Measurements from ENCODE around the gene ZNF335. TPM values are rescaled to one million over a fixed set of nuclear protein-coding genes. Genes with fewer than 3 reads are reported as not detected.
A peak's percentile ranks its signal among the peaks of the same experiment; 100 is the strongest.
"Not testable (repeated sequence)": the region's sequence is repeated elsewhere in the genome, so short reads cannot be mapped to it uniquely, and the experiment has no call there.

Gene ZNF335
- total and polyA plus RNA-seq, 7 experiments from 2014 or later = 7.1 to 95.2 (median 49.7) TPM

GRCh38 chr20:45999557-46000261 lies 27.7 kb upstream of the ZNF335 start:
- ATAC-seq = no peak
- no peaks in the 10 kb centered on the region for H3K36me3 ChIP-seq (ENCODE audit: control insufficient read depth in 2 of 3, insufficient read depth in 3 of 3, low read length in 3 of 3)
- Mint-ChIP-seq H3K27ac (peak overlapping the region in 2 of 9 donors; percentile 1 to 75), H3K27me3 (peaks cover 0 to 9% (median 0%) of the 10 kb centered on the region in 5 donors), H3K9me3 (peaks cover 0 to 1% (median 0%) of the 10 kb centered on the region in 11 donors), H3K4me1 (peaks cover 54 to 87% (median 83%) of the 10 kb centered on the region in 7 donors), H3K4me3 (peak overlapping the region; percentile 6 to 81 (median 49)), H3K36me3 (no peaks in the 10 kb centered on the region)
- peaks cover 35 to 66% of the 10 kb centered on the region in 2 donors for H3K4me1 ChIP-seq (ENCODE audit: control insufficient read depth in 2 of 2, insufficient read depth in 2 of 2, low read length in 2 of 2)
- CTCF ChIA-PET = interaction anchor here (0.6 to 2.8 kb wide), 6 partner anchors 10 to 26 kb away, joined by 3 to 9 read pairs (median 4); no protein-coding TSS in a partner anchor
- H3K27me3 ChIP-seq (ENCODE audit: control insufficient read depth in 2 of 2, insufficient read depth in 2 of 2, low read length in 2 of 2) = no peaks in the 10 kb centered on the region
- no peak overlapping the region for H3K4me3 ChIP-seq (ENCODE audit: low read length)
- H3K27ac ChIP-seq (ENCODE audit: low read depth, low read length) = no peak overlapping the region
- intact Hi-C loops (cut with micrococcal nuclease) = loop anchor here in 1 of 2 donors (2.0 kb wide), 1 partner anchor 15 kb away; no protein-coding TSS in a partner anchor
- POLR2A ChIA-PET = interaction anchor here (1.2 to 1.3 kb wide), 3 partner anchors 11 to 399 kb away, joined by 3 to 4 read pairs (median 3); no protein-coding TSS in a partner anchor
- H3K9me3 ChIP-seq (ENCODE audit: control insufficient read depth in 2 of 3, low read length in 3 of 3) = no peaks in the 10 kb centered on the region
- no peak for DNase-seq

DNA sequence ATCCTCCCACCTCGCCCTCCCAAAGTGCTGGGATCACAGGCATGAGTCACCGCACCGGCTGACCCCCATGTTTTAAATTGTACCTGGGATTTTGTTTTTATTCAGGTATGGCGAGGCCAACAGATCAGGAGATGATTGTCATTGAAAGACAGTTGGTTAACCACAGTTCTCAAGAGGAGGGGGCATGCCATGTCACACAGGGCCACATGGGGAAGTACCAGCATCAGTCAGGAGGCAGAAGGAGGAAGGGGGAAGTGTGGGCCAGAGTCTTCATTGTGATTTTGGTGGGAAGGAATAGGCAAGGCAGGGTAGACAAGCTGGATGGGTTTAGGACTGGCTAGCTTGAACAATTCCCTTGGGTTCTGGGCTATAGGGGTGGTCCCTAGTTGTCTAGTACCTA lies 26.8 kb upstream of the ZNF335 start:
- Mint-ChIP-seq H3K36me3 (no peaks in the 10 kb centered on the region), H3K4me3 (peak overlapping the region; percentile 13 to 81 (median 60)), H3K9me3 (peaks cover 0 to 1% (median 0%) of the 10 kb centered on the region in 11 donors), H3K27ac (peak overlapping the region in 6 of 9 donors; percentile 1 to 86 (median 52)), H3K4me1 (peaks cover 45 to 80% (median 75%) of the 10 kb centered on the region in 7 donors), H3K27me3 (peaks cover 0 to 10% (median 0%) of the 10 kb centered on the region in 5 donors)
- intact Hi-C loops (cut with micrococcal nuclease) = no loop called here
- Histone ChIP-seq H3K27ac (ENCODE audit: low read depth, low read length) (no peak overlapping the region), H3K36me3 (ENCODE audit: control insufficient read depth in 2 of 3, insufficient read depth in 3 of 3, low read length in 3 of 3) (no peaks in the 10 kb centered on the region), H3K9me3 (ENCODE audit: control insufficient read depth in 2 of 3, low read length in 3 of 3) (no peaks in the 10 kb centered on the region), H3K4me3 (ENCODE audit: low read length) (no peak overlapping the region), H3K4me1 (ENCODE audit: control insufficient read depth in 2 of 2, insufficient read depth in 2 of 2, low read length in 2 of 2) (peaks cover 25 to 60% of the 10 kb centered on the region in 2 donors), H3K27me3 (ENCODE audit: control insufficient read depth in 2 of 2, insufficient read depth in 2 of 2, low read length in 2 of 2) (no peaks in the 10 kb centered on the region)
- ChIA-PET POLR2A (interaction anchor here (1.3 kb wide), 1 partner anchor 400 kb away, joined by 3 read pairs; no protein-coding TSS in a partner anchor), CTCF (interaction anchor here (1.0 to 2.8 kb wide), 4 partner anchors 9 to 24 kb away, joined by 4 to 9 read pairs (median 8); no protein-coding TSS in a partner anchor)
- DNase-seq (peak in 3 of 9 donors; percentile 21 to 41 (median 37)), ATAC-seq (peak; percentile 88)

GRCh38 chr20:45998337-45998736 lies 26.3 kb upstream of the ZNF335 start:
- peak; percentile 85 for ATAC-seq
- ChIA-PET CTCF (interaction anchor here (0.6 to 2.8 kb wide), 4 partner anchors 8 to 16 kb away, joined by 3 to 9 read pairs (median 4); no protein-coding TSS in a partner anchor), POLR2A (no interaction called here)
- no peaks in the 10 kb centered on the region for H3K9me3 ChIP-seq (ENCODE audit: control insufficient read depth in 2 of 3, low read length in 3 of 3)
- H3K4me1 Mint-ChIP-seq = peaks cover 42 to 78% (median 72%) of the 10 kb centered on the region in 7 donors
- intact Hi-C loops (cut with micrococcal nuclease) = no loop called here
- H3K4me3 ChIP-seq (ENCODE audit: low read length) = no peak overlapping the region
- peaks cover 0 to 1% (median 0%) of the 10 kb centered on the region in 11 donors for H3K9me3 Mint-ChIP-seq
- no peaks in the 10 kb centered on the region for H3K36me3 ChIP-seq (ENCODE audit: control insufficient read depth in 2 of 3, insufficient read depth in 3 of 3, low read length in 3 of 3)
- no peak overlapping the region for H3K27ac ChIP-seq (ENCODE audit: low read depth, low read length)
- H3K4me1 ChIP-seq (ENCODE audit: control insufficient read depth in 2 of 2, insufficient read depth in 2 of 2, low read length in 2 of 2) = peaks cover 22 to 60% of the 10 kb centered on the region in 2 donors
- DNase-seq = no peak
- no peaks in the 10 kb centered on the region for H3K27me3 ChIP-seq (ENCODE audit: control insufficient read depth in 2 of 2, insufficient read depth in 2 of 2, low read length in 2 of 2)
- peak overlapping the region in 3 of 9 donors; percentile 20 to 75 (median 33) for H3K27ac Mint-ChIP-seq
- no peaks in the 10 kb centered on the region for H3K36me3 Mint-ChIP-seq
- peaks cover 0 to 13% (median 0%) of the 10 kb centered on the region in 5 donors for H3K27me3 Mint-ChIP-seq
- peak overlapping the region in 8 of 10 donors; percentile 13 to 81 (median 69) for H3K4me3 Mint-ChIP-seq

- peaks cover 0 to 19% (median 0%) of the 10 kb centered on the region in 5 donors for H3K27me3 Mint-ChIP-seq
- ATAC-seq (no peak), DNase-seq (no peak)
- H3K9me3 ChIP-seq (ENCODE audit: control insufficient read depth in 2 of 3, low read length in 3 of 3) = no peaks in the 10 kb centered on the region
- H3K4me1 Mint-ChIP-seq = peaks cover 42 to 73% (median 68%) of the 10 kb centered on the region in 7 donors
- ChIA-PET CTCF (interaction anchor here (2.8 kb wide), 1 partner anchor 17 kb away, joined by 9 read pairs; no protein-coding TSS in a partner anchor), POLR2A (no interaction called here)
- no peaks in the 10 kb centered on the region for H3K27me3 ChIP-seq (ENCODE audit: control insufficient read depth in 2 of 2, insufficient read depth in 2 of 2, low read length in 2 of 2)
- no peak overlapping the region for H3K27ac Mint-ChIP-seq
- H3K36me3 ChIP-seq (ENCODE audit: control insufficient read depth in 2 of 3, insufficient read depth in 3 of 3, low read length in 3 of 3) = no peaks in the 10 kb centered on the region
- intact Hi-C loops (cut with micrococcal nuclease) = no loop called here
- H3K36me3 Mint-ChIP-seq = no peaks in the 10 kb centered on the region
- peaks cover 22 to 60% of the 10 kb centered on the region in 2 donors for H3K4me1 ChIP-seq (ENCODE audit: control insufficient read depth in 2 of 2, insufficient read depth in 2 of 2, low read length in 2 of 2)
- H3K27ac ChIP-seq (ENCODE audit: low read depth, low read length) = no peak overlapping the region
- H3K4me3 ChIP-seq (ENCODE audit: low read length) = no peak overlapping the region
- H3K9me3 Mint-ChIP-seq = peaks cover 0 to 1% (median 0%) of the 10 kb centered on the region in 11 donors
- H3K4me3 Mint-ChIP-seq = peak overlapping the region in 5 of 10 donors; percentile 23 to 80 (median 41)
Observed at GRCh38 chr20:45997187-45997586, 25.2 kb upstream of the ZNF335 start.

- POLR2A ChIA-PET; H3K4me3 ChIP-seq (ENCODE audit: low read length); H3K4me3 Mint-ChIP-seq; DNase-seq; H3K36me3 ChIP-seq (ENCODE audit: control insufficient read depth in 2 of 3, insufficient read depth in 3 of 3, low read length in 3 of 3); H3K27ac ChIP-seq (ENCODE audit: low read depth, low read length); H3K36me3 Mint-ChIP-seq; ATAC-seq; H3K27me3 ChIP-seq (ENCODE audit: control insufficient read depth in 2 of 2, insufficient read depth in 2 of 2, low read length in 2 of 2); H3K9me3 Mint-ChIP-seq; H3K9me3 ChIP-seq (ENCODE audit: control insufficient read depth in 2 of 3, low read length in 3 of 3); intact Hi-C loops (cut with micrococcal nuclease): not testable (repeated sequence)
- peaks cover 22 to 46% of the 10 kb centered on the region in 2 donors for H3K4me1 ChIP-seq (ENCODE audit: control insufficient read depth in 2 of 2, insufficient read depth in 2 of 2, low read length in 2 of 2)
- peak overlapping the region in 2 of 9 donors; percentile 21 to 77 for H3K27ac Mint-ChIP-seq
- peaks cover 41 to 58% (median 53%) of the 10 kb centered on the region in 7 donors for H3K4me1 Mint-ChIP-seq
- CTCF ChIA-PET = interaction anchor here (0.6 to 1.1 kb wide), 2 partner anchors 18 to 704 kb away, joined by 3 read pairs; no protein-coding TSS in a partner anchor
- H3K27me3 Mint-ChIP-seq = peaks cover 0 to 19% (median 0%) of the 10 kb centered on the region in 5 donors
Observed at GRCh38 chr20:45995495-45996097, 23.6 kb upstream of the ZNF335 start.

GRCh38 chr20:45994761-45995493 lies 22.9 kb upstream of the ZNF335 start:
- Mint-ChIP-seq H3K36me3 (no peaks in the 10 kb centered on the region), H3K4me1 (peaks cover 34 to 51% (median 47%) of the 10 kb centered on the region in 7 donors), H3K9me3 (peaks cover 0 to 1% (median 0%) of the 10 kb centered on the region in 11 donors), H3K4me3 (peak overlapping the region in 3 of 10 donors; percentile 1 to 20 (median 9)), H3K27ac (peak overlapping the region in 1 of 9 donors; percentile 8), H3K27me3 (peaks cover 0 to 22% (median 0%) of the 10 kb centered on the region in 5 donors)
- DNase-seq = no peak
- H3K27ac ChIP-seq (ENCODE audit: low read depth, low read length) = no peak overlapping the region
- ChIA-PET POLR2A (no interaction called here), CTCF (interaction anchor here (1.1 kb wide), 1 partner anchor 18 kb away, joined by 3 read pairs; no protein-coding TSS in a partner anchor)
- ATAC-seq = no peak
- H3K9me3 ChIP-seq (ENCODE audit: control insufficient read depth in 2 of 3, low read length in 3 of 3) = no peaks in the 10 kb centered on the region
- no peaks in the 10 kb centered on the region for H3K36me3 ChIP-seq (ENCODE audit: control insufficient read depth in 2 of 3, insufficient read depth in 3 of 3, low read length in 3 of 3)
- no peak overlapping the region for H3K4me3 ChIP-seq (ENCODE audit: low read length)
- peaks cover 17 to 39% of the 10 kb centered on the region in 2 donors for H3K4me1 ChIP-seq (ENCODE audit: control insufficient read depth in 2 of 2, insufficient read depth in 2 of 2, low read length in 2 of 2)
- H3K27me3 ChIP-seq (ENCODE audit: control insufficient read depth in 2 of 2, insufficient read depth in 2 of 2, low read length in 2 of 2) = no peaks in the 10 kb centered on the region
- intact Hi-C loops (cut with micrococcal nuclease) = no loop called here
